Measurements from ENCODE around the gene STK17B. TPM values are rescaled to one million over a fixed set of nuclear protein-coding genes. Genes with fewer than 3 reads are reported as not detected.

The STK17B gene
- total RNA-seq, 1 donor from 2014 or later: 7.4 TPM

DNA sequence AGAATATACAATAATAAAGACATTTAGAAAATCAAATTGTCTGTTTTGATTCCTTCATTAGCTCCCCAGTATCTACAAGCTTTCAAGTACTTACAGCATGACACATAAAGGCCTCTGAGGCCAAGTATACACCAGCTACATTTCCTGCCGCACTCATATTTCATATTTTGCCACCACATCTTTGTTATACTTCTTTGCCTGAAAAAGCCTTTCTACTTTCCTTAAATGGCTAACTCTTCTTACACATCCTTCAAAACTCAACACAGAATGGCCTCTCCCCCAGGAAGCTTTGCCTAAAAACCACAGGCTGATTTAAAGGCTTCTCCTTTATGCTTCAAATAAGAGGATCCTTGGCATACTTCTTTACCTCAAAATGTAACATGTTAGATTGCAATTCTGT, 4.5 kb downstream of the STK17B start:
- DNase-seq (ENCODE audit: missing footprints) (no peak), ATAC-seq (no peak)
- intact Hi-C loops (cut with DNase I): no loop called here

GRCh38 chr2:196165016-196165415, 6.4 kb downstream of the STK17B start:
- intact Hi-C loops (cut with DNase I): no loop called here
- ATAC-seq: no peak
- no peak for DNase-seq (ENCODE audit: missing footprints)

DNA sequence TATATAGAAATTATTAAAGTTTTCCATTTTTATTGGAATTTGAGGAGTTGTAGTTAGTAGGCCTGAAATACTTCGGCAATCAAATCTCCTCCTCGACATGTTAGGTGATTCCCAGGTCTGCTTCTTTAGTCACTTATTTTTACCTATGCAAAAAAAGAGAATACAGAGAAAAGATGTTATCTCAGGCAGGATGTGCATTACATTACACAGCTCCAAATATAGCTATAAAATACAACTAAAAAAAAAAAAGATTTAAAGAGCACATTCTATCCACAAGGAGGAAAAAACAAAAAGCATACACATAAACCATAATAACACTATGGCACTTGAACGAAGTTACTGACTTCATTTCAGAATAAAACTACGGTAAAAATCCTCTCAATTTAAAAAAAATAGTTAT, 8.1 kb downstream of the STK17B start:
- DNase-seq (ENCODE audit: missing footprints) (no peak), ATAC-seq (no peak)
- intact Hi-C loops (cut with DNase I): no loop called here

GRCh38 chr2:196162586-196163175, 8.7 kb downstream of the STK17B start:
- intact Hi-C loops (cut with DNase I): no loop called here
- ATAC-seq (no peak), DNase-seq (ENCODE audit: missing footprints) (no peak)

DNA sequence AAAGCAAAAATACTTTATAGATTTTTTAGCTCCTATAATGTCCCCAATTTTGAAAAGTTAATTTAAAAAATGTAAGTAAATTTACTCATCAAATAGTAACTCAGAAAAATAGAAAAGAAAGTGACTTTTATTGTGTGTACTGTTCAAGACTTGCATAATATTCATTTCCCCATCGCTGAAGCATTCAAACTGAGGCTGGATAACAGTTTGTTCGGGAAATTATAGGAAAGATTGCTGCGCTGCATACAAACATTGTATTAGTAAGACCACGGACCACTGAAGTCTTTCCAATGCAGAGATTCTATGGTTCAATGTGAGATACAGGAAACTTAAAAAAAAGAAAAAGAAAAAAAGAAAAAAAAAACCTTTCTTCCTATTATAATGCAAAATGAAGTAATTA, 10.4 kb downstream of the STK17B start:
- no peak for ATAC-seq
- DNase-seq (ENCODE audit: missing footprints): no peak
- intact Hi-C loops (cut with DNase I): no loop called here

GRCh38 chr2:196160101-196160500, 11.3 kb downstream of the STK17B start:
- peak; percentile 46 for ATAC-seq
- DNase-seq (ENCODE audit: missing footprints): no peak
- intact Hi-C loops (cut with DNase I): no loop called here

DNA sequence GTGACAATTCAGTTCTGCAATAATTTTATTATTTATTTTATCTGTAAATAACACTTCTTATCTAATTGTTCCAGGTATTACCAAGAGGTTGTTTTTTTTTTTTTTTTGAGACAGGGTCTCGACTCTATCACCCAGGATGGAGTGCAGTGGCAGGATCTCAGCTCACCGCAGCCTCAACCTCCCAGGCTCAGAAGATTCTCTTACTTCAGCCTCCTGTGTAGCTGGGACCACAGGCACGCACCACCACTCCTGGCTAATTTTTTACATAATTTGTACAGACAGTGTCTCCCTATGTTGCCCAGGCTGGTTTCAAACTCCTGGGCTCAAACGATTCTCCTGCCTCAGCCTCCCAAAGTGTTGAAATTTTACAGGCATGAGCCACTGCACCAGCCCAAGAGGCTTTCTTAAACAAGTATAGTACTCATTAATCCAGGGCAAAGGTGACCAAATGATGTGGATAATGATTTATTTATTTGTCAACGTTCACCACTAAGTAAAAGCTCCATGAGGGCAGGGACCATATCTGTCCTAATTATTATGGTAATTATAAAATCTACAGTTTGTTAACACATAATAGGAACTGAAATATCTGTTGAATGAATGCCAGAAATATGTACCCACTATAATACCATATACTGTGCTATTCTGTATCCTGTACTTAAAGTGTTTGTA, 12.0 kb downstream of the STK17B start:
- intact Hi-C loops (cut with DNase I): no loop called here
- DNase-seq (ENCODE audit: missing footprints) (no peak), ATAC-seq (no peak)

GRCh38 chr2:196155575-196155974, 15.8 kb downstream of the STK17B start:
- ATAC-seq (no peak), DNase-seq (ENCODE audit: missing footprints) (no peak)
- intact Hi-C loops (cut with DNase I): no loop called here

GRCh38 chr2:196153480-196153879, 17.9 kb downstream of the STK17B start:
- DNase-seq (ENCODE audit: missing footprints) (no peak), ATAC-seq (no peak)
- intact Hi-C loops (cut with DNase I): no loop called here

GRCh38 chr2:196149948-196150347, 21.4 kb downstream of the STK17B start:
- ATAC-seq: no peak
- no peak for DNase-seq (ENCODE audit: missing footprints)
- intact Hi-C loops (cut with DNase I): no loop called here

DNA sequence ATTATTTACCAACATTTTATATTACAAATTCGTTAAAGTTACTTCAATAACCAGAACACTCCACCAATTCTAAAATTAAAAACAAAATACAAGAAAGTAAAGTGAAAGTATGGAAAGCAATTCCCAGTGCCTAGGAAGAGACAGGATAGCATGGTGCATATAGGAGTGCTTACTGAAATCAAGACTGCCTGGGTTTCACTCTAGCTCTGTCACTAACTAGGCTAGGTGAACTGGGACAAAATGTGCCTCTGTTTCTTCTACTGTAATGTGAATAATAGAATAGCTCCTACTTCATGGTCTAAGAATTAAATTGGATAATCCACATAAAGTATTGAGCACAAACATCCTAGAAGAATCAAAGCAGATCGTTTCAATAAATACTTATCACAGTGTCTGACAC, 22.6 kb downstream of the STK17B start:
- DNase-seq (ENCODE audit: missing footprints) (no peak), ATAC-seq (no peak)
- intact Hi-C loops (cut with DNase I): no loop called here

- DNase-seq (ENCODE audit: missing footprints) (no peak), ATAC-seq (no peak)
- intact Hi-C loops (cut with DNase I): no loop called here
Observed at GRCh38 chr2:196145256-196145655, 26.1 kb downstream of the STK17B start.

DNA sequence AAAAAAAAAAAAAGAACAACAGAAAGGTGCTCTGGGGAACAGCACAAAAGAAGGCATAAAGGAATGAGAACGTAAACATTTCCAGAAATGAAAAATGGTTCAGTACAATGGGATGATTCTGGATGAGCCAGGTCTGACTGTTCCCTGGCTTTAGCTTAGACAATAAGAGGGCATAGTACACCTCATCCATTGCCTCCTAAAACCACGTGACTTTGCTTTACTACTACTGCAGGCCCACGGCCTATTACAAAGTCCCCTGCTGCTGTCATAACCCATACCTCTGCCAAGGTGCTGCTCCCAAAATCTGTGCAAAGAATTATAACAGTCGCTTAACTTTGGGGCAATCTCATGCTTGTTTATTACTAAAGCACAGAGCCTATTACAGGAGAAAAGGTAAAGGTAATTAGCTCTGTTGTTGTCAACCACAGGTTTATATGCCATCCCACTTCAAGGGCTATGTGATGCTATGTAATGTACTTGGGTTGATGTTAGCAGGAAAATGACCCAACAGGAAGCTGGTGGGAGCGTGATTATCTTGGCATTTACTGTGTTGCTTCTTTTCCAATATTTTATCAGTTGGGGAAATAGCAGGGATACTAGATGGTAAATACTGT, 26.8 kb downstream of the STK17B start:
- intact Hi-C loops (cut with DNase I): no loop called here
- DNase-seq (ENCODE audit: missing footprints) (no peak), ATAC-seq (no peak)

GRCh38 chr2:196143730-196144131, 27.6 kb downstream of the STK17B start:
- no peak for DNase-seq (ENCODE audit: missing footprints)
- ATAC-seq: no peak
- intact Hi-C loops (cut with DNase I): no loop called here

DNA sequence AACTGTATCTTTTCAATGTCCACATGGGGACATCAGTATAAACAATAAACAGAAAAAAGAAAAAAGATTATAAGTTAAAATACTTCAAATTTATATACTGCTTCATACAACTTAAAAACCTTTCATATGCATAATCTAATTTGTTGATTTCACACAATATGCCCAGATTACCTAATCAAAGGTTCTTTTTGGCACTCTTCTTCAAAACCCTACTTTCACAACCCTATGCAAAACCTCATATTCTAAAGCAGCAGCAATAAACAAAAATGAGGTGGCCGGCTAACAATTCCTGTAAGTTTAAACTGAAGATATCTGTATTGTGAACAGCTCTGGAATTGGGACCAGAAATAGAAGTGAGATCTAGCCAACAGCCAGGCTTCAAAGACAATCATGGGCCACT, 28.6 kb downstream of the STK17B start:
- ATAC-seq (no peak), DNase-seq (ENCODE audit: missing footprints) (no peak)
- intact Hi-C loops (cut with DNase I): no loop called here

DNA sequence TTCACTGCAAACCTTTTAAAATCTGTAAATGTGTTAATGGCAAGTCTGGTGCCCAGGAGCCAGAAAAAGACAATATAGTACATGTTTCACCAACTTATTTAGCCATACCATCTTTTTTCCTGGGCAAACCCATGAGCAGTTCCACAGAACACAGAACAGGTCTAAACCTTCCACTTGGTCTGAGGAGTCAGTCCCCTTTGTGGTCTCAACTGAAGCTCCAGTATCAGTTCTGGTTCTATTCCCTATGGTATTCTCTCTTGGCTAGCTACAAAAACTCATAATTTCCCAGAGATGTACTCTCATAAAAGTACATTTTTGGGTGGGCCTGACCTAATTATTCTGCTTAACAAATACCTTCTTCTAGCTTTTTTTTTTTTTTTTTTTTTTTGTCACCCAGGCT, 31.2 kb downstream of the STK17B start:
- intact Hi-C loops (cut with DNase I): no loop called here
- DNase-seq (ENCODE audit: missing footprints) (no peak), ATAC-seq (no peak)

GRCh38 chr2:196137271-196137670, 34.1 kb downstream of the STK17B start:
- intact Hi-C loops (cut with DNase I): no loop called here
- ATAC-seq (no peak), DNase-seq (ENCODE audit: missing footprints) (no peak)

GRCh38 chr2:196136151-196136550, 35.2 kb downstream of the STK17B start:
- intact Hi-C loops (cut with DNase I): loop anchor here (1.0 kb wide), 1 partner anchor 21 kb away; no protein-coding TSS in a partner anchor
- DNase-seq (ENCODE audit: missing footprints) (no peak), ATAC-seq (no peak)

GRCh38 chr2:196131949-196132925, 39.1 kb downstream of the STK17B start:
- intact Hi-C loops (cut with DNase I): no loop called here
- ATAC-seq (no peak), DNase-seq (ENCODE audit: missing footprints) (no peak)
